Kidney epithelial cell (primary cell): ENCODE measurements around the gene TRPM4. TPM values are rescaled to one million over a fixed set of nuclear protein-coding genes. Genes with fewer than 3 reads are reported as not detected.

Experiments
- DNase-seq: peaks from one replicate; pipeline ENCODE4 v3.0.0-alpha.2; 2010; ENCODE audit warnings: low read depth
- H3K27me3 ChIP-seq: 2 replicates; pipeline ENCODE4 v1.6.0; 2011; ENCODE audit warnings: low read length; ENCODE audit not compliant: control insufficient read depth, insufficient read depth
- H3K36me3 ChIP-seq: 2 replicates; pipeline ENCODE4 v1.5.1; 2011; ENCODE audit warnings: low read length; ENCODE audit not compliant: control insufficient read depth, insufficient read depth
- H3K4me3 ChIP-seq: 2 replicates; pipeline ENCODE4 v1.5.1; 2011; ENCODE audit warnings: low read depth, mild to moderate bottlenecking, control low read depth, low read length
- total RNA-seq: library from RNA; depleted of rRNA; stranded (reverse); fragments of >200 nt; gene quantifications from 2 replicates; pipeline ENCODE4 v1.2.3, GENCODE V29; 2015
- TF ChIP-seq, protein P1 (sequence below): IDR thresholded peaks from 2 replicates; pipeline ENCODE4 v1.5.1; 2011; ENCODE audit warnings: mild to moderate bottlenecking, moderate library complexity, low read length, control low read depth, inconsistent platforms; ENCODE audit not compliant: insufficient read depth, poor library complexity, severe bottlenecking

The TRPM4 gene
- total RNA-seq, 1 donor from 2014 or later = 13.5 TPM

DNA sequence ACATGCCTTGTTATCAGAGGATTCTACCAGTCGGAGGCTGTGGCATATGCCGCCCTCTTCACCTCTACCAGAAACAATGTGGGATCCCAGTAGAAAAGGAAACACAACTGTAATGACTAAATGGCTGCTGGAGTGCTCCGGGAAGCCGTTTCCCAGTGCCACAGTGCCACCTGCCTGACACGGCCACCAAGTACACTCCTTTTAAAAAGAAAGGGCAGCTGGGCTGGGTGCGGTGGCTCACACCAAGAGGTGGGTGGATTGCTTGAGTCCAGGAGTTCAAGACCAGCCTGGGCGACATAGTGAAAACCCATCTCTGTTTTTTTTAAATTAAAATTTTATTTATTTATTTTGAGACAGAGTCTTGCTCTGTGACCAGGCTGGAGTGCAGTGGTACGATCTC, 67.3 kb downstream of the TRPM4 start:
- no peak overlapping the region for H3K4me3 ChIP-seq
- H3K36me3 ChIP-seq = no peaks in the 10 kb centered on the region
- no peaks in the 10 kb centered on the region for H3K27me3 ChIP-seq
- TF ChIP-seq, protein P1, sequence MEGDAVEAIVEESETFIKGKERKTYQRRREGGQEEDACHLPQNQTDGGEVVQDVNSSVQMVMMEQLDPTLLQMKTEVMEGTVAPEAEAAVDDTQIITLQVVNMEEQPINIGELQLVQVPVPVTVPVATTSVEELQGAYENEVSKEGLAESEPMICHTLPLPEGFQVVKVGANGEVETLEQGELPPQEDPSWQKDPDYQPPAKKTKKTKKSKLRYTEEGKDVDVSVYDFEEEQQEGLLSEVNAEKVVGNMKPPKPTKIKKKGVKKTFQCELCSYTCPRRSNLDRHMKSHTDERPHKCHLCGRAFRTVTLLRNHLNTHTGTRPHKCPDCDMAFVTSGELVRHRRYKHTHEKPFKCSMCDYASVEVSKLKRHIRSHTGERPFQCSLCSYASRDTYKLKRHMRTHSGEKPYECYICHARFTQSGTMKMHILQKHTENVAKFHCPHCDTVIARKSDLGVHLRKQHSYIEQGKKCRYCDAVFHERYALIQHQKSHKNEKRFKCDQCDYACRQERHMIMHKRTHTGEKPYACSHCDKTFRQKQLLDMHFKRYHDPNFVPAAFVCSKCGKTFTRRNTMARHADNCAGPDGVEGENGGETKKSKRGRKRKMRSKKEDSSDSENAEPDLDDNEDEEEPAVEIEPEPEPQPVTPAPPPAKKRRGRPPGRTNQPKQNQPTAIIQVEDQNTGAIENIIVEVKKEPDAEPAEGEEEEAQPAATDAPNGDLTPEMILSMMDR = peak; percentile 56
- DNase-seq = no peak

DNA sequence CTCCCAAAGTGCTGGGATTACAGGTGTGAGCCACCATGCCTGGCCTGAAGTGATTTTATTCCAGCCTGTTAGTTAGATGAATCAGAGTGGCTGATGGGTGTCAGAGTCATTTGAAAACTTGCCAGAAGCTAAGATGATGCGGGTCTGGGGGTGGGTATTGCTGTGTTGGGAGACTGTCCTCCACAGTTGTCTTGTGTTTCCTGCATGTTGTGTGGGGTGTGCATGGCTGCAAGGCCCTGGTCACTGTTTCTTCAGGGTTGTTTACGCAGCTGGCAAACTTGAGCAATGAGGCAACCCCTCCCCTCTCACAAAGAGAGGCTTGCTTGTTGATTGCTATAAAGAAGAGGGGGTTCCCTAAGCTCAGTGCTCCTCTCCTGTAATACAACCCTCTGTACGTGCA, 71.8 kb downstream of the TRPM4 start:
- no peak overlapping the region for H3K4me3 ChIP-seq
- no peaks in the 10 kb centered on the region for H3K27me3 ChIP-seq
- no peaks in the 10 kb centered on the region for H3K36me3 ChIP-seq
- TF ChIP-seq, protein P1 = no peak
- no peak for DNase-seq

DNA sequence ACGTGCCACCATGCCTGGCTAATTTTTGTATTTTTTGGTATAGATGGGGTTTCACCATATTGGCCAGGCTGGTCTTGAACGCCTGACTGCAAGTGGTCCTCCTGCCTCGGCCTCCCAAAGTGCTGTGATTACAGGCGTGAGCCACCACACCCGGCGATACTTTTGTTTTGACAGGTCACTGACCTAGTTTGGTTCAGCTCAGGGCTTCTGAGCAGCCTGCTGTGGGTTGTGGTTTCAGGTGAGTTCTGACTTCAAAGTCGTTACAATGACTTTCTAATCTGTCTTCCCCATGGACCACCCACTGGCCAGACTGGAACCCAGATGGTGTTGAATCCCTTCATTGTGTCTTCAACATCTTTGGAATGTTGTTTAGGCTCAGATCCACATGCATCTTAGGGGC, 73.8 kb downstream of the TRPM4 start:
- no peak for DNase-seq
- TF ChIP-seq, protein P1 = no peak
- Histone ChIP-seq H3K36me3 (no peaks in the 10 kb centered on the region), H3K27me3 (peaks cover 3% of the 10 kb centered on the region), H3K4me3 (no peak overlapping the region)

DNA sequence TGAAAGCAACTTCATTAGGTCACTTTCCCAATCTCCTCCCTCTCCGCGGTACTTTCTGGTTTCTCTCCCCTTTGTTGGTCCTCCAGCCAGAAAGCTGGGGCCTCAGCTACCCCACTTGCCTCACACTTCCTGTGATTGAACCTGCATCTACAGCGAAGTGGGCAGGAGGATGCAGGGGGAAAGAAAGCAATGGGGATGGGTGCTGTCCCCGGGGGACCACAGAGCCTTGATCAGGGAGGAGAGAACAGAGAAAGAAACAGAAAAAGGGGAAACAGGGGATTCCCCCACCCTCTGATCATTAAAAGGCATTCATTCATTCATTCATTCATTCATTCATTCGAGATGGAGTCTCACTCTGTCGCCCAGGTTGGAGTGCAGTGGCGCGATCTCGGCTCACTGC, 74.2 kb downstream of the TRPM4 start:
- TF ChIP-seq, protein P1 = no peak
- no peak for DNase-seq
- Histone ChIP-seq H3K36me3 (no peaks in the 10 kb centered on the region), H3K4me3 (no peak overlapping the region), H3K27me3 (peaks cover 3% of the 10 kb centered on the region)

DNA sequence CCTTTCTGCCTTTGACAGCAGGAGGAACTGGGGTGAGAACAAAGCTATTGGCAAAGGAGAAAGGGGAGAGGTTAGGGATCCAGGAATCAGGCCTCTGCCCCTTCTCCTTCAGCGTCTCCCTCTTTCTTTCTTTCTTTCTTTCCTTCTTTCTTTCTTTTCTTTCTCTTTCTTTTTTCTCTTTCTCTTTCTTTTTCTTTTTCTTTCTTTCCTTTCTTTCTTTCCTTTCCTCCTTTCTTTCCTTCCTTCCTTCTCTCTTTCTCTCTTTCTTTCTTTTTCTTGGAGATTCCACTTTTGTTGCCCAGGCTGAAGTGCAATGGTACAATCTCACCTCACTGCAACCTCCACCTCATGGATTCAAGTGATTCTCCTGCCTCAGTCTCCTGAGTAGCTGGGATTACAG, 75.6 kb downstream of the TRPM4 start:
- TF ChIP-seq, protein P1 = no peak
- no peaks in the 10 kb centered on the region for H3K36me3 ChIP-seq
- peaks cover 3% of the 10 kb centered on the region for H3K27me3 ChIP-seq
- DNase-seq = no peak
- no peak overlapping the region for H3K4me3 ChIP-seq

DNA sequence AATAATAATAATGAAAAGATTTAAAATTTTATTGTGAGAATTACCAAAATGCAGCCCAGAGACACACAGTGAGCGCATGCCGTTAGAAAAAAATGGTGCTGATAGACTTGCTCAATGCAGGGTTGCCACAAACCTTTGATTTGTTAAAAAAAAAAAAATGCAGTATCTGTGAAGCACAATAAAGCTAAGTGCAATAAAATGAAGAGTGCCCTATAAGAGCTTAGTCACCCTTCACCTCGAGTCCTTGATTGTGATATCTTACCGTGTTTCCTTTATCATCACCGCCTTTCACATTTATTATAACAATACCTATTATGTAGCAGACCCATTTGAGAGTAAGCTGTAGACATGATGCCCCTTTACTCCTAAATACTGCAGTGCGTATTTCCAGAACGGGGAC, 84.2 kb downstream of the TRPM4 start:
- H3K4me3 ChIP-seq = no peak overlapping the region
- no peaks in the 10 kb centered on the region for H3K36me3 ChIP-seq
- H3K27me3 ChIP-seq = no peaks in the 10 kb centered on the region
- no peak for DNase-seq
- TF ChIP-seq, protein P1 = no peak
